NT2/D1 (cell line): ENCODE measurements around the gene LZTFL1.

Experiments used
- YY1 ChIP-seq: IDR thresholded peaks from 2 replicates; pipeline ENCODE4 v1.6.1; 2011; ENCODE audit not compliant: insufficient read length, insufficient read depth
- ZNF274 ChIP-seq: IDR thresholded peaks from 2 replicates; pipeline ENCODE4 v1.6.1; 2011; ENCODE audit warnings: mild to moderate bottlenecking, low read depth, low read length

DNA sequence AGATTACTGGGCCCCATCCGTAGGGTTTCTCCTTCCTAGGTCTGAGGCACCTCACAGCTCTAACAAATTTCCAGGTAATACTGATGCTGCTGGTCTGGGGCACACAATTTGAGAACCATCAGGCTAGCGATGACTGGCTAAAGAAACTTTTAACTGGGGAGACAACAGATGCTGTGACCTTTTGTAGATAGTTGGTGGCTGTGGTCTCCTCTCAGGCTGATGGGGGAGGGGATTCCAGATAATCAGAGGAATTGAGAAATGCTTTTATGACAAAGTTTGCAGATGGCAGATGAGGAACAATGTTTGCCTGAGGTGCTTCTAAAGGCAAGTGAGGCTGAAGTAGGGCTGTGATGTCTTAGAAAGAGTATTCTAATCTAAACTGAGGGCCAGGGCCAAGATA lies 30.6 kb upstream of the LZTFL1 start:
- TF ChIP-seq ZNF274 (no peak), YY1 (no peak)
